Vagina (tissue), 2 donors: Measurements from ENCODE around the gene KIDINS220. TPM values are rescaled to one million over a fixed set of nuclear protein-coding genes. Genes with fewer than 3 reads are reported as not detected.

ENCODE experiments used
- DNase-seq, 2 donors: peaks; one replicate each; pipeline ENCODE4 v3.0.0-alpha.2; 2017; ENCODE audit errors: extremely low spot score in 2 of 2
- H3K27ac ChIP-seq: fragments of 200-600 bp; sonication (generic); one replicate; pipeline ENCODE4 v1.5.1; 2019
- H3K27me3 ChIP-seq: fragments of 200-600 bp; sonication (generic); one replicate; pipeline ENCODE4 v1.5.1; 2019
- H3K36me3 ChIP-seq, 2 donors: fragments of 200-600 bp; sonication (generic); one replicate each; pipeline ENCODE4 v1.5.1; 2017 to 2019
- H3K4me1 ChIP-seq: fragments of 200-600 bp; sonication (generic); one replicate; pipeline ENCODE4 v1.5.1; 2019
- H3K4me3 ChIP-seq, 2 donors: fragments of 200-600 bp; sonication (generic); 1 replicate in 1 of 2; 2 replicates in 1 of 2; pipeline ENCODE4 v1.5.1; 2016 to 2019
- H3K9me3 ChIP-seq: fragments of 200-600 bp; sonication (generic); one replicate; pipeline ENCODE4 v1.5.1; 2019
- POLR2A ChIP-seq, 2 donors: fragments of 450-650 bp; IDR thresholded peaks; one replicate each; pipeline ENCODE4 v1.6.1; 2017; ENCODE audit warnings: antibody characterized with exemption in 2 of 2, mild to moderate bottlenecking in 2 of 2, moderate library complexity in 2 of 2
- POLR2AphosphoS5 ChIP-seq, 2 donors: sonication (generic); formaldehyde crosslinking; IDR thresholded peaks; one replicate each; pipeline ENCODE4 v1.9.0; 2017; ENCODE audit warnings: antibody characterized with exemption in 2 of 2, mild to moderate bottlenecking in 2 of 2, low read depth in 1 of 2; ENCODE audit not compliant: insufficient read depth in 1 of 2
- intact Hi-C: fragments of 100-400 bp; cut with DNase I; formaldehyde crosslinking; loops from one replicate; pipeline ENCODE4 v1.15.1; 2023
- total RNA-seq: library from RNA; depleted of rRNA; stranded (reverse); fragments of >200 nt; gene quantifications from one replicate; pipeline ENCODE4 v1.2.3, GENCODE V29; 2016
- TF ChIP-seq, protein P1 (sequence below), 3 experiments: fragments of 450-650 bp in 2 of 3; fragments of 200-600 bp in 1 of 3; sonication (generic) in 1 of 3; IDR thresholded peaks; one replicate each; pipeline ENCODE4 v1.5.1; 2017 to 2019; ENCODE audit warnings: antibody characterized with exemption in 3 of 3, mild to moderate bottlenecking in 2 of 3, moderate library complexity in 2 of 3

The KIDINS220 gene
- total RNA-seq = 67.8 TPM

DNA sequence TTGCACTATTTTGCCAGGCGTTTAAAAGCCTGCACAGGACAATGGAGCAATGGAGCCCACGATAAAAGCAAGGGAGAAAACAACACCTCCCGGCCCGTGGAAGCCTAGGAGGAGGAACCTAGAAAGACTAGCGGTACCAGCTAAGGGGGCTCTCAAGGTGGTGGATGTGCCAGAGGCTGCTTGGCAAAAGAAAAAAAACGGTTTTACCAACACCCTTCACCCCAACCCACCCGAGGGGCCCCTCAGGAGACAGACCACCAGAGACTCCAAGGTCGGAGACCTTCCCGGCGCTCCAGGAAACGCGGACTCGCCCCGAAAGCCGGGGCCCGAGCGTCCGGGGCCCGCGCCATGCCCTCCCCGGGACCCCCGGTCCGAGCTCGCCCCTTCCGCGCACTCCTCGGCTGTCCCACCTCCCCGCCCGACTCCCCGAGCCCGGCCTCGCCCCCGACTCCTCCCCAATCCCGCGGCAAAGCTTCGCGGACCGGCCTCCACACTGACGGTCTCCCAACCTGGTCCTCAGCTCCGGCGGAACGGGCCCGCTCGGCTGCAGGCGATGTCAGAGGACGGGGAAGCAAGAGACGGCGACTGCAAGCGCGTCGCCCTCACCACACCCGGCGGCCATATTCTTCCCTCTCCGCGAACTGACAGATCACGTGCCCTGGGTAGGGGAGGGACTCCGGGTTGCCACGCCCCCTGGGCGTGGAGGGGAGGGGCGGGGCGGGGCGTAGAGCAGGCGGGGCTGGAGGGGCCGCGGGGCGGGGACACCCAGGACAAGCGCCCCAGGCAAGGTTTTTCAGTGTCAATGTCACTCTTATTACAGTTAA lies at the start of gene KIDINS220:
TSS of gene KIDINS220 (minus strand) at position 643 of the 824 bp plus-strand sequence. CDS start 10,520 bp downstream, outside the sequence.
- TF ChIP-seq, protein P1, sequence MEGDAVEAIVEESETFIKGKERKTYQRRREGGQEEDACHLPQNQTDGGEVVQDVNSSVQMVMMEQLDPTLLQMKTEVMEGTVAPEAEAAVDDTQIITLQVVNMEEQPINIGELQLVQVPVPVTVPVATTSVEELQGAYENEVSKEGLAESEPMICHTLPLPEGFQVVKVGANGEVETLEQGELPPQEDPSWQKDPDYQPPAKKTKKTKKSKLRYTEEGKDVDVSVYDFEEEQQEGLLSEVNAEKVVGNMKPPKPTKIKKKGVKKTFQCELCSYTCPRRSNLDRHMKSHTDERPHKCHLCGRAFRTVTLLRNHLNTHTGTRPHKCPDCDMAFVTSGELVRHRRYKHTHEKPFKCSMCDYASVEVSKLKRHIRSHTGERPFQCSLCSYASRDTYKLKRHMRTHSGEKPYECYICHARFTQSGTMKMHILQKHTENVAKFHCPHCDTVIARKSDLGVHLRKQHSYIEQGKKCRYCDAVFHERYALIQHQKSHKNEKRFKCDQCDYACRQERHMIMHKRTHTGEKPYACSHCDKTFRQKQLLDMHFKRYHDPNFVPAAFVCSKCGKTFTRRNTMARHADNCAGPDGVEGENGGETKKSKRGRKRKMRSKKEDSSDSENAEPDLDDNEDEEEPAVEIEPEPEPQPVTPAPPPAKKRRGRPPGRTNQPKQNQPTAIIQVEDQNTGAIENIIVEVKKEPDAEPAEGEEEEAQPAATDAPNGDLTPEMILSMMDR (IDR thresholded peaks at IDR 0.05) = no peak
- TF ChIP-seq POLR2A (IDR thresholded peaks at IDR 0.05) (peak in 1 of 2 donors; percentile 85), POLR2AphosphoS5 (IDR thresholded peaks at IDR 0.05; ENCODE audit: insufficient read depth in 1 of 2, low read depth in 1 of 2) (peak in 1 of 2 donors; percentile 93)
- Histone ChIP-seq H3K27ac (peak within 1 kb of the TSS; percentile 82), H3K4me1 (peaks cover 33% of the 10 kb centered on the region), H3K4me3 (peak within 1 kb of the TSS; percentile 80 to 82), H3K36me3 (no peaks in the 10 kb centered on the region), H3K9me3 (no peaks in the 10 kb centered on the region), H3K27me3 (no peaks in the 10 kb centered on the region)
- no peak for DNase-seq
- intact Hi-C loops = no loop called here

DNA sequence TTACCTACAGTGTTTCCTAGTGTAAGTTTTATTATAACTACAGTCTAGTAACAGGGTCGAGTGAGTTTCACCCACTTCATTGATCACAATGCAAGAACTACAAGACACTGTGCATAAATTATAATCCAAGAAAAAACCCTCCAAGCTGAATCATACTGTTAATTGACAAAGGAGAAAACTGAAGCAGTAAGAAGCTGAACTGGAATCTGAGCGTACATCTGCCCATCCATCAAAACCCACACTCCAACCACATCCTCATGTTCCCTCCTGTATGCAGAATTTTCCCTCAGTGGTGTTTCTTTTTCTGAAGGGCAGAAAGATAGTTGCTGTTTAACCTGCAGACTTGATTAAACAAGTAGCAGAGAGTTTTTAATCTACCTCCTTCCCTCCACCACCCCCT lies 49.5 kb upstream of the KIDINS220 start:
- Histone ChIP-seq H3K9me3 (no peaks in the 10 kb centered on the region), H3K36me3 (no peaks in the 10 kb centered on the region), H3K27me3 (no peaks in the 10 kb centered on the region), H3K27ac (no peak overlapping the region), H3K4me3 (no peak overlapping the region), H3K4me1 (no peaks in the 10 kb centered on the region)
- TF ChIP-seq POLR2AphosphoS5 (IDR thresholded peaks at IDR 0.05; ENCODE audit: insufficient read depth in 1 of 2, low read depth in 1 of 2) (no peak), POLR2A (IDR thresholded peaks at IDR 0.05) (no peak)
- TF ChIP-seq, protein P1 (IDR thresholded peaks at IDR 0.05) = no peak
- intact Hi-C loops = no loop called here
- DNase-seq = no peak

DNA sequence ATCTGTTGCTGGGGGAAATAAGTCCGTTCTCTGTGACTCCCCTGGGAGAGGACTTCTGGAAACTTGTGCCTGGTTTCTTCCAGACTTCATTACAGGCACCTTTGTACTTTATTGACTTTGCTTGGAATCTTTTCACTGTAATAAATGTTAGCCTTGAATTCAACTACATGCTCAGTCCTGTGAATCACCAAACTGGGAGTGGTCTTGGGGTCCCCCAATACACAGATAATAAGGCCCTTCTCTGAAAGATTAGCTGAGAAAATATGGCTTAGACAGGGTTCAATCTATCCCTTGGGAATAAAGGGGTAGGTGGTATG lies 48.7 kb upstream of the KIDINS220 start:
- no peak for DNase-seq
- TF ChIP-seq, protein P1 (IDR thresholded peaks at IDR 0.05) = no peak
- TF ChIP-seq POLR2A (IDR thresholded peaks at IDR 0.05) = no peak
- no peak for TF ChIP-seq POLR2AphosphoS5 (IDR thresholded peaks at IDR 0.05; ENCODE audit: insufficient read depth in 1 of 2, low read depth in 1 of 2)
- Histone ChIP-seq H3K4me3 (no peak overlapping the region), H3K27me3 (no peaks in the 10 kb centered on the region), H3K4me1 (no peaks in the 10 kb centered on the region), H3K27ac (no peak overlapping the region), H3K9me3 (no peaks in the 10 kb centered on the region), H3K36me3 (no peaks in the 10 kb centered on the region)
- intact Hi-C loops = no loop called here

DNA sequence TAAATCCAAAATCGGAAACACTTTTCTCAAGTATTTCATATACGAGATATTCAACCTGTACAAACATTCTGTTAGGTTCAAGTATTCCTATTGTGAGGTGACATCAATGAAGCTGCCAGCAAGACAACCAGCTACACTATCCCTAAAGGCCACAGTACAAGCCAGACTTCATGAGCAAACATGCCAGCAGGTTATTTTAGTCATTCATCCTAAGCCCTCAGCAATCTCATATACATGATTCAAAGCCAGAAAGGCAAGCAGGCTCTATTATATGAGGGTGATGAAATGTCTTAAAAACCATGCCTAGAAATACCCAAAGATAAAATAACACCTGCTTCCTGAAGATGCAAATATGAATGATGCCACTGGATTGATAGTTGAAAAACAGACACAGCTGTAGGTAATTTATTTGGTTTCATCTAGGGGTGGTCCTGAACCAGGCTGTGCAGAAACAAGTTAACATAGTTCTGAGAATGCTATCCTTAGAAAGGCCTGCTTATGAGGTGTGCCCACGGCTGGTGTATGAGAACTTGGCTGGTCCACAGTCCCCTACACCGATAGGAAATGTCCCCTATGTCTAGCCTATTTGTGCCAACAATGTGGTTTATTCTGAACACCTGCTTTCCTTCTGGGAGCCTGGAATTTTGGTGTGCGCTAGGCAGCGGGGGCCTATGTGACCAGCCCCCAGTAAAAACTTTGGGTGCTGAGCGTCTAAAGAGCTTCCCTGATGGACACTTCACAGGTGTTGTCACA lies 48.2 kb upstream of the KIDINS220 start:
- TF ChIP-seq, protein P1 (IDR thresholded peaks at IDR 0.05) = no peak
- no peak for TF ChIP-seq POLR2A (IDR thresholded peaks at IDR 0.05)
- intact Hi-C loops = no loop called here
- no peak for DNase-seq
- no peak overlapping the region for H3K4me3 ChIP-seq
- no peaks in the 10 kb centered on the region for H3K36me3 ChIP-seq
- no peaks in the 10 kb centered on the region for H3K9me3 ChIP-seq
- no peak overlapping the region for H3K27ac ChIP-seq
- no peaks in the 10 kb centered on the region for H3K27me3 ChIP-seq
- no peaks in the 10 kb centered on the region for H3K4me1 ChIP-seq

DNA sequence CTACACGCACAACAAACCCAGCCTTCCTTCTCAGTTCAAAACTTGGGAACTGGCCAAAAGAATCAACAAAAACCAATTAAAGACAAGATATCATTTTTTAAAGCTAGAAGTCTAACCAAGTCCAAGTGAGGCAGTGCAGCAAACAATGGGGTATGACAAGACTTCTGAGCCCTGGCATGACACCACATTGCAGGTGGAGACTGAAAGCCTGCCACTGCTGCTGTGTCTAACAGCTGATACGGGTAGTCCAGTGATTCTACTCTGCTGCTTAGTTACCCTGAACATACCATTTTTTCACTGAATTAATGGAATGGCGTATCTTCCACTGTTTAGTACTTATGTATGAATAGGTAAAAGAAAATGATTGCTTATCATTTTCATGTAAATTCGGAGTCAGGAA lies 47.4 kb upstream of the KIDINS220 start:
- Histone ChIP-seq H3K4me3 (no peak overlapping the region), H3K27ac (no peak overlapping the region), H3K9me3 (no peaks in the 10 kb centered on the region), H3K36me3 (no peaks in the 10 kb centered on the region), H3K27me3 (no peaks in the 10 kb centered on the region), H3K4me1 (no peaks in the 10 kb centered on the region)
- no peak for DNase-seq
- intact Hi-C loops = no loop called here
- TF ChIP-seq POLR2A (IDR thresholded peaks at IDR 0.05) (no peak), POLR2AphosphoS5 (IDR thresholded peaks at IDR 0.05; ENCODE audit: insufficient read depth in 1 of 2, low read depth in 1 of 2) (no peak)
- TF ChIP-seq, protein P1 (IDR thresholded peaks at IDR 0.05) = no peak
